ENCODE data around the gene RSU1. TPM values are rescaled to one million over a fixed set of nuclear protein-coding genes. Genes with fewer than 3 reads are reported as not detected.

RSU1 gene
- total and polyA plus RNA-seq, 7 donors = 46.2 to 94.7 (median 62.4) TPM

DNA sequence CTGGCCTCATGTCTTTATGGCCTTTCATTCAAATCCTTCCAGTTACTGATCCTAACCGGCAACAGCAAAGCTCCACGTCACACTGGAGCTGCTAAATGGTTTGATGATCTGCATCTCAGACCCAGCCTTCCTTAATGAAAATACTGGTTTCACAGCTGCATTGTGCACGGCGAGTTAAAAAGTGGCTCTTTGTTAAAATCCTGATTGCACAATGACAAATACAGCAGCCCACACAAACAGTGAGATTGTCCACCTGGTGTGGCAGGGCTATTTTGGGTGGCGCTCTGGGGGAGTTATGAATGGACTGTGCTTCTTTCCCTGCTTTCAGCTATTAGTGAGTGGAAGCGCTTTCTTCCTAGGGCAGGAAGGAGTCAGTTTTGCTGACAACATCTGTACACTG, 232.1 kb downstream of the RSU1 start:
- H3K9me3 ChIP-seq = no peaks in the 10 kb centered on the region
- H3K4me1 ChIP-seq = no peaks in the 10 kb centered on the region
- no peak for DNase-seq
- H3K27me3 ChIP-seq = no peaks in the 10 kb centered on the region
- no peak overlapping the region for H3K27ac ChIP-seq
- 69 to 73% methylated on average over 6 of the region's 6 CpGs for WGBS, 2 donors
- intact Hi-C loops (cut with DNase I) = no loop called here
- no peak for TF ChIP-seq POLR2AphosphoS5 (IDR thresholded peaks at IDR 0.05)
- TF ChIP-seq, protein P1, sequence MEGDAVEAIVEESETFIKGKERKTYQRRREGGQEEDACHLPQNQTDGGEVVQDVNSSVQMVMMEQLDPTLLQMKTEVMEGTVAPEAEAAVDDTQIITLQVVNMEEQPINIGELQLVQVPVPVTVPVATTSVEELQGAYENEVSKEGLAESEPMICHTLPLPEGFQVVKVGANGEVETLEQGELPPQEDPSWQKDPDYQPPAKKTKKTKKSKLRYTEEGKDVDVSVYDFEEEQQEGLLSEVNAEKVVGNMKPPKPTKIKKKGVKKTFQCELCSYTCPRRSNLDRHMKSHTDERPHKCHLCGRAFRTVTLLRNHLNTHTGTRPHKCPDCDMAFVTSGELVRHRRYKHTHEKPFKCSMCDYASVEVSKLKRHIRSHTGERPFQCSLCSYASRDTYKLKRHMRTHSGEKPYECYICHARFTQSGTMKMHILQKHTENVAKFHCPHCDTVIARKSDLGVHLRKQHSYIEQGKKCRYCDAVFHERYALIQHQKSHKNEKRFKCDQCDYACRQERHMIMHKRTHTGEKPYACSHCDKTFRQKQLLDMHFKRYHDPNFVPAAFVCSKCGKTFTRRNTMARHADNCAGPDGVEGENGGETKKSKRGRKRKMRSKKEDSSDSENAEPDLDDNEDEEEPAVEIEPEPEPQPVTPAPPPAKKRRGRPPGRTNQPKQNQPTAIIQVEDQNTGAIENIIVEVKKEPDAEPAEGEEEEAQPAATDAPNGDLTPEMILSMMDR (IDR thresholded peaks at IDR 0.05) = no peak
- no peak for TF ChIP-seq EP300 (IDR thresholded peaks at IDR 0.05)
- TF ChIP-seq POLR2A (IDR thresholded peaks at IDR 0.05) = no peak
- H3K36me3 ChIP-seq = no peaks in the 10 kb centered on the region
- H3K4me3 ChIP-seq = no peak overlapping the region

DNA sequence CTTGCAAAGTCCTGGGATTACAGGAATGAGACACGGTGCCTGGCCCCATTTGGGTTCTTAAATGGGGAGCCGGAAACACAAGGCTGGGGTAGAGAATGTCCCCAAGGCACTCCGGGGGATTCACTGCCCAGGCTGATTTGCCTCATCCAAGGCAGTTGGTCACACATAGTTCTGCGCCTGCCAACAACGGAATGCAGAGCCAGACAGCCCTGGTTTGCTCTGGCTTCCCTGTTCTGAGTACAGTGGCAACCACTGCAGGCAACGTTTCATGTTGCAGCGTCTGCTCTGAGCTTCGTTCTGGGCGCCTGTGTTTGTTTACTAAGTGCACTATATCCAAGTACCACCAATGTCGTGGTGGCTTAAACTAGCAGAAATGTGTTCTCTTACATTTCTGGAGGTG, 233.8 kb downstream of the RSU1 start:
- 74 to 79% methylated on average over 10 of the region's 10 CpGs for WGBS, 2 donors
- H3K27me3 ChIP-seq = no peaks in the 10 kb centered on the region
- H3K27ac ChIP-seq = no peak overlapping the region
- TF ChIP-seq, protein P1 (IDR thresholded peaks at IDR 0.05) = no peak
- TF ChIP-seq POLR2A (IDR thresholded peaks at IDR 0.05) = no peak
- no peak for TF ChIP-seq EP300 (IDR thresholded peaks at IDR 0.05)
- TF ChIP-seq POLR2AphosphoS5 (IDR thresholded peaks at IDR 0.05) = no peak
- DNase-seq = no peak
- no peaks in the 10 kb centered on the region for H3K4me1 ChIP-seq
- H3K36me3 ChIP-seq = no peaks in the 10 kb centered on the region
- no peak overlapping the region for H3K4me3 ChIP-seq
- H3K9me3 ChIP-seq = no peaks in the 10 kb centered on the region
- intact Hi-C loops (cut with DNase I) = no loop called here

DNA sequence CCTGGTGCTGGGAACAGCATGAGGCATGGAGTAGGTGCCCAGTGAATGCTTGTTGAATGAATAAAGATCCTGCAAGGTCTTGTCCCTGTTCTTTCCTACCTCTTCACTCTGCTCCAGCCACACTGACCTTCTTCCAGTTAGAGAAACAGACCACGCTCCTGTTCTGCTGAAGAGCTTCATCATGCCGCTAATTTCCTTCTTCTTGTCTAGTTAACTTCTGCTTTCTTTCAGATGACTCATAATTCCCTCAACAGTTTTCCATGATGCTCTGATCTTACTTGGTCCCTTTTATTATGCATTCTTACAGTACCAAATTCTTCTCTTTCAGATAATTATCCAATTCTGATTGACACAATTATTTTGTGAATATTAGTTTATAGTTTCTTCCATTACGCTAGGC, 236.0 kb downstream of the RSU1 start:
- intact Hi-C loops (cut with DNase I) = no loop called here
- H3K4me1 ChIP-seq = no peaks in the 10 kb centered on the region
- H3K27me3 ChIP-seq = no peaks in the 10 kb centered on the region
- no peak overlapping the region for H3K4me3 ChIP-seq
- no peak overlapping the region for H3K27ac ChIP-seq
- H3K9me3 ChIP-seq = no peaks in the 10 kb centered on the region
- no peak for TF ChIP-seq POLR2AphosphoS5 (IDR thresholded peaks at IDR 0.05)
- TF ChIP-seq POLR2A (IDR thresholded peaks at IDR 0.05) = no peak
- TF ChIP-seq, protein P1 (IDR thresholded peaks at IDR 0.05) = no peak
- no peak for TF ChIP-seq EP300 (IDR thresholded peaks at IDR 0.05)
- H3K36me3 ChIP-seq = no peaks in the 10 kb centered on the region
- 79 to 93% methylated on average over 3 of the region's 3 CpGs for WGBS, 2 donors
- no peak for DNase-seq

DNA sequence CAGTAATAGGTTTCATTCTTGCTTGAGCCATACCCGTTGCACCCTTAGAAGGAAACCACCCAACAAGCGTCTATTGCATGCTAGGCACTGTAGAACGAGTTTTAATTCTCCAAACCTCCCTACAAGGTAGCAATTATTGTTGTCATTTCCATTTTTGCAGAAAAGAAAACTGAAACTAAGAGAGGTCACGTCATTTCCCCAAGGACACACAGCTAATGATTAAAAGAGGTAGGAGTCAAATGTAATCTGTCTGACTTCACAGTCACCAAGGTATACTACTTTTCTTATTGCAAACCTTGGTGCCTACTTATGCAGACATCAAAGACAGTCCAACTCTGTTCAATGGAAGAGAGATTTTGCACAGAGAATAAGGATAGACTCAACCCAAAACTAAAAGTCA, 246.5 kb downstream of the RSU1 start:
- 48 to 71% methylated on average over 4 of the region's 4 CpGs for WGBS, 2 donors
- H3K27me3 ChIP-seq = no peaks in the 10 kb centered on the region
- TF ChIP-seq POLR2AphosphoS5 (IDR thresholded peaks at IDR 0.05) (no peak), POLR2A (IDR thresholded peaks at IDR 0.05) (no peak), EP300 (IDR thresholded peaks at IDR 0.05) (no peak)
- TF ChIP-seq, protein P1 (IDR thresholded peaks at IDR 0.05) = no peak
- intact Hi-C loops (cut with DNase I) = no loop called here
- H3K27ac ChIP-seq = no peak overlapping the region
- H3K4me1 ChIP-seq = no peaks in the 10 kb centered on the region
- no peaks in the 10 kb centered on the region for H3K9me3 ChIP-seq
- no peak for DNase-seq
- no peaks in the 10 kb centered on the region for H3K36me3 ChIP-seq
- H3K4me3 ChIP-seq = no peak overlapping the region

DNA sequence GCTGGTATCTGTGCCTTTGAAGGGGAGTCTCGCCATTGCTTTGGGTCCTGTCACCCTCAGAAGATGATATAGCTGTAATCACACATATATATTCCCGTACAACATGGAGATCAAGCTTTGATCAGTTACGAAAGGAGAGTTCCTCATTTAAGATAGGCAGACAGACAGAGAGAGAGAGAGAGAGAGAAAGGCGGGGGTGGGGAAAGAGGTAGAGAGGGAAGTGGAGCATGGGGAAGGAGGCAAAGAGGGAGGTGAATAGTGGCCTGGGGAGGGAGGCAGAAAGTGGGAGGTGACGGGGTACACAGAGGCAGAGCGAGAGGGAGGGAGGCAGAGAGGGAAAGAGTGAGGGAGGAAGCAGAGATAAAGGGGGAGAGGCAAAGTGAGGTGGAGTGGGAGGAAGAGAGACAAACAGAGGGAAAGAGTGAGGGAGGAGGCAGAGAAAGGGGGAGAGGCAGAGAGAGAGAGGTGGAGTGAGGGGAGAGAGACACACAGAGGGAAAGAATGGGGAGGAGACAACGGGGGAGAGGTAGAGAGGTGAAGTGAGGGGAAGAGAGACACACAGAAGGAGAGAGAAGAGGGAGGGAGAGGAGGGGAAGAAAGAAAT, 250.9 kb downstream of the RSU1 start:
- TF ChIP-seq EP300 (IDR thresholded peaks at IDR 0.05) = no peak
- TF ChIP-seq POLR2AphosphoS5 (IDR thresholded peaks at IDR 0.05) = no peak
- TF ChIP-seq POLR2A (IDR thresholded peaks at IDR 0.05) = no peak
- TF ChIP-seq, protein P1 (IDR thresholded peaks at IDR 0.05) = no peak
- 61 to 62% methylated on average over 7 of the region's 7 CpGs for WGBS, 2 donors
- no peaks in the 10 kb centered on the region for H3K9me3 ChIP-seq
- no peak overlapping the region for H3K27ac ChIP-seq
- no peak for DNase-seq
- intact Hi-C loops (cut with DNase I) = no loop called here
- H3K36me3 ChIP-seq = no peaks in the 10 kb centered on the region
- no peaks in the 10 kb centered on the region for H3K4me1 ChIP-seq
- no peak overlapping the region for H3K4me3 ChIP-seq
- H3K27me3 ChIP-seq = no peaks in the 10 kb centered on the region

All from sigmoid colon (tissue), 7 donors.